ENCODE measurements around the gene MIX23. TPM values are rescaled to one million over a fixed set of nuclear protein-coding genes. Genes with fewer than 3 reads are reported as not detected.

The MIX23 gene
- total RNA-seq, 4 donors from 2014 or later: 9.9 to 32.8 (median 23.3) TPM

DNA sequence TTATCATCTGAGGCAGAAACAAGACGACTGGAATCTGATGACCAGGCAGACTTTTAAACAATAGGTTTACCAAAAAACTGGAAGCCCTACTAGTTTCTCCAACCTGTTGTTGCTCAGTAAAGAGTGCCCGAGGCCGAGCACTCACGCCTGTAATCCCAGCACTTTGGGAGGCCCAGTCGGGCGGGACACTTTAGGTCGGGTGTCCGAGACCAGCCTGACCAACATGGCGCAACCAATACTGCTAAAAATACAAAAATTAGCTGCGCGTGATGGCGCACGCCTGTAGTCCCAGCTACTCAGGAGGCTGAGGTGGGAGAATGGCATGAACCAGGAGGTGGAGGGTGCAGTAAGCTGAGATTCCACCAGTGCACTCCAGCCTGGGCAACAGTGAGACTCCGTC is 33.9 kb upstream of the MIX23 start:
- peaks cover 0 to 26% (median 8%) of the 10 kb centered on the region in 4 donors for H3K4me1 ChIP-seq
- H3K36me3 ChIP-seq: peaks cover 0 to 7% (median 0%) of the 10 kb centered on the region in 3 donors
- no peak for TF ChIP-seq POLR2A (IDR thresholded peaks at IDR 0.05)
- TF ChIP-seq, protein P1, sequence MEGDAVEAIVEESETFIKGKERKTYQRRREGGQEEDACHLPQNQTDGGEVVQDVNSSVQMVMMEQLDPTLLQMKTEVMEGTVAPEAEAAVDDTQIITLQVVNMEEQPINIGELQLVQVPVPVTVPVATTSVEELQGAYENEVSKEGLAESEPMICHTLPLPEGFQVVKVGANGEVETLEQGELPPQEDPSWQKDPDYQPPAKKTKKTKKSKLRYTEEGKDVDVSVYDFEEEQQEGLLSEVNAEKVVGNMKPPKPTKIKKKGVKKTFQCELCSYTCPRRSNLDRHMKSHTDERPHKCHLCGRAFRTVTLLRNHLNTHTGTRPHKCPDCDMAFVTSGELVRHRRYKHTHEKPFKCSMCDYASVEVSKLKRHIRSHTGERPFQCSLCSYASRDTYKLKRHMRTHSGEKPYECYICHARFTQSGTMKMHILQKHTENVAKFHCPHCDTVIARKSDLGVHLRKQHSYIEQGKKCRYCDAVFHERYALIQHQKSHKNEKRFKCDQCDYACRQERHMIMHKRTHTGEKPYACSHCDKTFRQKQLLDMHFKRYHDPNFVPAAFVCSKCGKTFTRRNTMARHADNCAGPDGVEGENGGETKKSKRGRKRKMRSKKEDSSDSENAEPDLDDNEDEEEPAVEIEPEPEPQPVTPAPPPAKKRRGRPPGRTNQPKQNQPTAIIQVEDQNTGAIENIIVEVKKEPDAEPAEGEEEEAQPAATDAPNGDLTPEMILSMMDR (IDR thresholded peaks at IDR 0.05): no peak
- no peaks in the 10 kb centered on the region for H3K27me3 ChIP-seq
- H3K9me3 ChIP-seq: no peaks in the 10 kb centered on the region
- peak overlapping the region in 2 of 4 donors; percentile 85 to 91 for H3K27ac ChIP-seq
- H3K4me3 ChIP-seq: peak overlapping the region; percentile 46 to 84 (median 68)
- peak in 2 of 3 donors; percentile 47 to 50 for DNase-seq

DNA sequence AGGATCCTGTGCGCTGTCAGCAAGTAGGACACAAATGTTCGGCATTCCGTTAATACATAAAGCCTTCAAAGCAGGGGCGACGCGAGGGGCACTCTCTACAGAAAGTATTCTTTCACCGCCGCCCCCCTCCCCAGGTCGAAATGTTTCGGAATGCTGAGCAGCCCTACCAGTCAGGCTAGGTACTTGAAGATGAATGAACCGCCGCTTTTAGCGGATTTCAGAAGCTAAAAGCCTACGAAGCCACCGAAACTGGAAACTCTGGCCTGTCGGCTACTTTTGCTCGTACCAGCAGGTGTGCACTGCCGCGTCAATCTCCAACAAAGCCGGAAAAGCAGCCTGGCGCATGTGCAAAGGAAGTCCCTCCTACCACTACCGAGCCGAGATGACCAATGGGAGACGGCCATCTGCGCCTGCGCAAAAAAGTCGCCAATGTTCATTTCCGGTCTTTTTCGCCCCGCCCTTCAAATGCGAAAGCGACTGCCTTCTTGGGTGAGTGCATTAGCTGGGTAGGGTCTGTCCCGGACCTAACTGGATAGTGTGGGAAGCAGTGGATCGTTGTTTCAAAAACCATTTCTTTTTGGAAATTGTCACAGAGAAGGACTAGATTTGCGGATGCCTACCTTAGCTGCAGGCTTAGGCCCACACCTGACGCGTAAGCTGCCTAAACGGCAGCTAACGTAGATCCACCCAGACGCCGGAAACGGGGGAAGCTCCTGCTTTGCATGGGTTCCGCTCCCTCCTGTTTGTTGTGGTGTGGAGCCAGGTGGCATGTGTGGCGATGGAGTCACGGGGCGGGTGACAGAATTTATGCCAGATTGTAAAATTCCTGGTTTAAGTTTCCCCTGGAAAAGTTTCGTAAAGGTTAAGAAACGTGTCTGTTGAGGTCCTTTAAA is 33.0 kb upstream of the MIX23 start, which contains the start of gene WDR5B:
WDR5B (minus strand) TSS at position 301 of the 893 bp plus-strand sequence. CDS start 534 bp downstream, outside the sequence.
- no peaks in the 10 kb centered on the region for H3K27me3 ChIP-seq
- DNase-seq: peak; percentile 95 to 99 (median 98)
- H3K4me3 ChIP-seq: peak within 1 kb of the TSS; percentile 46 to 84 (median 68)
- H3K27ac ChIP-seq: peak within 1 kb of the TSS; percentile 77 to 92 (median 88)
- H3K9me3 ChIP-seq: no peaks in the 10 kb centered on the region
- peaks cover 0 to 26% (median 8%) of the 10 kb centered on the region in 4 donors for H3K4me1 ChIP-seq
- H3K36me3 ChIP-seq: peaks cover 0 to 7% (median 0%) of the 10 kb centered on the region in 3 donors
- TF ChIP-seq, protein P1 (IDR thresholded peaks at IDR 0.05): peak in 3 of 6 experiments; percentile 5 to 25 (median 22)
- peak; percentile 74 to 88 for TF ChIP-seq POLR2A (IDR thresholded peaks at IDR 0.05)

DNA sequence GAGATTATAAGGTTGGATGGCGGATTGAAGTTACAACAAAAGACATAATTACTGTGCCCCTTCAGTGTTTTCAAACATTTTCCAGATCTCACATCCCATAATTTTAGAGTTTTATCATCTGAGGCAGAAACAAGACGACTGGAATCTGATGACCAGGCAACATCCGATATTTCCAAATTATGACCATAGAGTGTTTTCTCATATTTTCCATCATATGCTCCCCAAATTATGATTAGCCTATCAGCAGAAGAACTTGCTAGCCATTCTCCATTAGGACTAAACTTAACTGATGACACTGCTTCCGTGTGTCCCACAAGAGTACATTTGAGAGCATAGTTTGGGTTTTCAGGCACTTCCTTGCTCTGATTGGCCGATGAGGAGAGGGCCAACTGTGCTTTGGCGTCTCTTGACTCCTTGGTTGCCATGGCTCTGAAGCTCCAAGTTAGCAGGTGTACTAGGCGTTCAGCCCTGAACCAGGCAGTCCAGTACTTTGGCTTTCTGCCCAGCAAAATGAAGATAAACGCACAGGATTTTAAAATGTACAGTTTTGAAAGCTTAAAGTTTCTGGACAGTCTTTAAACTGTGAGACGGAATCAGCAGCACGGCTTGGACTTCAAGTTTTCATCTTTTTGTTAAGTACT is 32.2 kb upstream of the MIX23 start:
- peaks cover 0 to 26% (median 8%) of the 10 kb centered on the region in 4 donors for H3K4me1 ChIP-seq
- peak overlapping the region; percentile 77 to 92 (median 88) for H3K27ac ChIP-seq
- TF ChIP-seq POLR2A (IDR thresholded peaks at IDR 0.05): no peak
- TF ChIP-seq, protein P1 (IDR thresholded peaks at IDR 0.05): no peak

DNA sequence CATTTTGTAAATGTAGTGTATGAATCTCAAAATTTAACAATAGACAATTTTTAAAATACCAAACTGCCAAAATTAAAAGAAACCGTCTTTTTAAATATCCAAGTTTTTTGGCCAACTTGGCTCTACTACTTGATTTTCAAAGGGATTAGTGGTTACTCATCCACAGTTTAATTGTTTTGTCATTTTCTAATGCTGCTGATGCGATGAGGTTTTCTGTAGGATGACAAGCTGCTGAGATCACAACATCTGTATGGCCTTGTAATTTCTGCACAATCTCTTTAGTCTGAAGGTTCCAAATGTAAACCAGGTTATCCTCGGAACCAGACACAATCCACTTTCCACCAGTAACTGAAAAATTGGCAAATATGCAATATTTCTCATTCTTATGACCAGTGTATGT is 31.4 kb upstream of the MIX23 start:
- Histone ChIP-seq H3K9me3 (no peaks in the 10 kb centered on the region), H3K27ac (no peak overlapping the region), H3K27me3 (no peaks in the 10 kb centered on the region), H3K36me3 (peaks cover 0 to 23% (median 0%) of the 10 kb centered on the region in 3 donors), H3K4me3 (no peak overlapping the region), H3K4me1 (peaks cover 0 to 26% (median 8%) of the 10 kb centered on the region in 4 donors)
- TF ChIP-seq, protein P1 (IDR thresholded peaks at IDR 0.05): no peak
- DNase-seq: no peak

More for the DNA sequence above, 32.2 kb upstream of the MIX23 start:
- Histone ChIP-seq H3K9me3 (no peaks in the 10 kb centered on the region), H3K36me3 (peaks cover 0 to 14% (median 0%) of the 10 kb centered on the region in 3 donors), H3K4me3 (peak overlapping the region; percentile 46 to 84 (median 68)), H3K27me3 (no peaks in the 10 kb centered on the region)
- peak in 2 of 3 donors; percentile 55 to 65 for DNase-seq

DNA sequence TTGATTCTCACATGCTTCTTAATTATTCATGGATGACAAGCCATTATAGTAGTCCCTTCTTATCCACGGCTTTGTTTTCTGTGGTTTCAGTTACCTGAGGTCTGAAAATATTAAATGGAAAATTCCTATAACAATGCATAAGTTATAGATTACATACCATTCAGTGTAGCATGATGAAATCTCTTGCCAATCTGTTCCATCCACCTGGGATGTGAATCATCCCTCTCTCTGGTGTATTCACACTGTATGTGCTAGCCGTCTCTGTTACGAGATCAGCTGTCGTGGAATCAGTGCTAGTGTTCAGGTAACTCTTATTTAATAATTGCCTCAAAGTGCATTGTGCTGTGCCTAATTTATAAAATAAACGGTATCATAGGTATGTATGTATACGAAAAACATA is 27.6 kb upstream of the MIX23 start:
- DNase-seq: no peak
- H3K4me3 ChIP-seq: no peak overlapping the region
- no peaks in the 10 kb centered on the region for H3K9me3 ChIP-seq
- H3K36me3 ChIP-seq: peaks cover 0 to 58% (median 0%) of the 10 kb centered on the region in 3 donors
- H3K27ac ChIP-seq: no peak overlapping the region
- peaks cover 0 to 19% (median 5%) of the 10 kb centered on the region in 4 donors for H3K4me1 ChIP-seq
- H3K27me3 ChIP-seq: no peaks in the 10 kb centered on the region
- TF ChIP-seq, protein P1 (IDR thresholded peaks at IDR 0.05): no peak
- no peak for TF ChIP-seq POLR2A (IDR thresholded peaks at IDR 0.05)
